Measurements from ENCODE around the gene SLC16A1.

DNA sequence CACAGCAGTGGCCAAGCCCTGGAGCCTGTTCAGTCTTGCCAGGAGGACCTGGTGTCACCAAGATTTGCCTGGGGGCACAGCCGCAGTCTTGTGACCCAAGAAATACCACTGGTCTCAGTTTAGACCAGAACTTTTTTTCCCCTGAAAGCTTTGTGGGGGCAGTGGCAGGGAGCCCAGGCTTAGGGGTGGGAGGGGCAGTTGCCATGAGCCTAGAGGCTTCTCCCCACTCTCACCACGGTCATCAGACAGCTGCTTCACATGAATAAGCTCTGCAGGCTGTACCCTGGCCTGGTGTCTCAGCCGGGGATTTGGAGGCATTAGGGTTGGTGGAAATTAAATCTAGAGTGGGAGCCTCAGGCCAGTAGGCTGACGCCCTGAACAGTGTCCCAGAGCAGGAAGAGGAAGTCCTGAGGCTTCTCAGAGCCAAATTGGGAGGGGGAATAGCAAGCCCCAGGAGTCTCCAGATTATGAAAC is 73.7 kb downstream of the SLC16A1 start:
- no peak for TF ChIP-seq POLR2A (IDR thresholded peaks at IDR 0.05; ENCODE audit: low read depth, low read length)
- no peak; the same call in 1 of the 2 replicates for TF ChIP-seq SPI1 (IDR thresholded peaks at IDR 0.05; ENCODE audit: low read depth, low read length)

Data from GM12891 (cell line).